A673 (cell line): ENCODE measurements around the gene POLR1G. TPM values are rescaled to one million over a fixed set of nuclear protein-coding genes. Genes with fewer than 3 reads are reported as not detected.

Experiments used
- BruUV-seq: library from RNA; stranded (reverse); fragments of 400-500 nt; replicated peaks from 2 replicates; lab custom pipeline; 2021; lab: Mats Ljungman, UMichigan
- CTCF ChIA-PET: fragments of 300-600 bp; sonication (Branson Sonifier 250); formaldehyde crosslinking; loops from one replicate; lab custom pipeline; 2022; ENCODE audit warnings: antibody characterized with exemption; lab: Charles Lee
- POLR2A ChIA-PET: fragments of 300-600 bp; sonication (Branson Sonifier 250); formaldehyde crosslinking; loops from one replicate; lab custom pipeline; 2022; ENCODE audit warnings: antibody characterized with exemption; ENCODE audit not compliant: low non-redundant PET; lab: Charles Lee
- DNase-seq: peaks from one replicate; pipeline ENCODE4 v3.0.0-alpha.2; 2015; ENCODE audit warnings: low spot score
- H3K27ac ChIP-seq: fragments of 200-600 bp; sonication (generic); 2 replicates; pipeline ENCODE4 v1.5.1; 2016; ENCODE audit warnings: mixed run types, low read depth, mild to moderate bottlenecking, mixed read lengths, antibody characterized with exemption, low read length; ENCODE audit not compliant: poor library complexity, severe bottlenecking
- H3K27me3 ChIP-seq: fragments of 200-600 bp; sonication (generic); replicated peaks from 2 replicates; pipeline ENCODE4 v1.6.1; 2017; ENCODE audit warnings: mixed run types, low read depth, mild to moderate bottlenecking, mixed read lengths, antibody characterized with exemption, low read length; ENCODE audit not compliant: insufficient read depth, poor library complexity
- H3K36me3 ChIP-seq: fragments of 200-600 bp; sonication (generic); 2 replicates; pipeline ENCODE4 v1.6.1; 2016; ENCODE audit warnings: mixed run types, mild to moderate bottlenecking, mixed read lengths, antibody characterized with exemption, low read length; ENCODE audit not compliant: insufficient read depth, poor library complexity, severe bottlenecking
- H3K4me1 ChIP-seq: fragments of 200-600 bp; sonication (generic); 2 replicates; pipeline ENCODE4 v1.6.1; 2017; ENCODE audit warnings: mixed run types, mild to moderate bottlenecking, mixed read lengths, antibody characterized with exemption, low read length; ENCODE audit not compliant: insufficient read depth, poor library complexity, severe bottlenecking
- H3K4me3 ChIP-seq: fragments of 200-600 bp; sonication (generic); 2 replicates; pipeline ENCODE4 v1.5.1; 2016; ENCODE audit warnings: low read depth, mixed run types, mild to moderate bottlenecking, mixed read lengths, low read length; ENCODE audit not compliant: poor library complexity, severe bottlenecking
- H3K9me3 ChIP-seq: fragments of 200-600 bp; sonication (generic); 2 replicates; pipeline ENCODE4 v1.6.1; 2016; ENCODE audit warnings: mixed run types, low read depth, mild to moderate bottlenecking, mixed read lengths, antibody characterized with exemption, low read length; ENCODE audit not compliant: poor library complexity, severe bottlenecking
- CTCF ChIP-seq: fragments of 300-800, 200-600 bp; sonication (generic); conservative IDR thresholded peaks from 2 replicates; pipeline ENCODE4 v1.5.1; 2017; ENCODE audit warnings: low read depth, mild to moderate bottlenecking, antibody characterized with exemption, low read length, moderate library complexity, mixed read lengths
- EZH2 ChIP-seq: fragments of 200-600 bp; sonication (generic); IDR thresholded peaks from 2 replicates; pipeline ENCODE4 v1.6.1; 2017; ENCODE audit warnings: borderline replicate concordance, low read depth, mild to moderate bottlenecking, mixed read lengths, antibody characterized with exemption, low read length; ENCODE audit not compliant: poor library complexity, severe bottlenecking
- intact Hi-C: fragments of 100-400 bp; cut with micrococcal nuclease; formaldehyde crosslinking; loops from one replicate; pipeline ENCODE4 v1.10.0; 2022; ENCODE audit not compliant: unreplicated experiment
- total RNA-seq: library from RNA; stranded (reverse); gene quantifications from 2 replicates; pipeline ENCODE4 v1.2.3, GENCODE V29; 2021

The POLR1G gene
- total RNA-seq, 1 experiment from 2014 or later: 30.1 TPM

GRCh38 chr19:45368737-45369340 is 37.6 kb upstream of the POLR1G start:
- Histone ChIP-seq H3K9me3 (no peaks in the 10 kb centered on the region), H3K27me3 (no peaks in the 10 kb centered on the region), H3K4me1 (peaks cover 4% of the 10 kb centered on the region), H3K36me3 (peaks cover 7% of the 10 kb centered on the region), H3K4me3 (peak overlapping the region; percentile 78), H3K27ac (no peak overlapping the region)
- ChIA-PET POLR2A (no interaction called here), CTCF (no interaction called here)
- BruUV-seq: no TSS peak
- DNase-seq: peak; percentile 19
- TF ChIP-seq CTCF (no peak), EZH2 (no peak)
- intact Hi-C loops: no loop called here

GRCh38 chr19:45370410-45371204 is 35.8 kb upstream of the POLR1G start, which contains the start of gene ERCC2:
ERCC2 (minus strand) TSS chr19:45370573; CDS start chr19:45370540, 33 bp downstream.
- no peak for TF ChIP-seq EZH2
- no peak for TF ChIP-seq CTCF
- no peaks in the 10 kb centered on the region for H3K27me3 ChIP-seq
- H3K36me3 ChIP-seq: peaks cover 7% of the 10 kb centered on the region
- H3K9me3 ChIP-seq: no peaks in the 10 kb centered on the region
- peak within 1 kb of the TSS; percentile 78 for H3K27ac ChIP-seq
- DNase-seq: peak; percentile 99
- H3K4me1 ChIP-seq: peaks cover 4% of the 10 kb centered on the region
- BruUV-seq: TSS peak; percentile 80
- ChIA-PET POLR2A (no interaction called here), CTCF (no interaction called here)
- intact Hi-C loops: no loop called here
- H3K4me3 ChIP-seq: peak within 1 kb of the TSS; percentile 78

- no peak overlapping the region for H3K4me3 ChIP-seq
- H3K27ac ChIP-seq: peak overlapping the region; percentile 62
- BruUV-seq: no TSS peak
- H3K9me3 ChIP-seq: no peaks in the 10 kb centered on the region
- H3K4me1 ChIP-seq: peaks cover 4% of the 10 kb centered on the region
- CTCF ChIA-PET: interaction anchor here (0.7 kb wide), 1 partner anchor 26 kb away, joined by 8 read pairs; no protein-coding TSS in a partner anchor
- no peaks in the 10 kb centered on the region for H3K36me3 ChIP-seq
- intact Hi-C loops: no loop called here
- no peaks in the 10 kb centered on the region for H3K27me3 ChIP-seq
- TF ChIP-seq CTCF: no peak
- TF ChIP-seq EZH2: no peak
- DNase-seq: peak; percentile 82
- POLR2A ChIA-PET: no interaction called here
Measured at GRCh38 chr19:45376045-45376724, 30.3 kb upstream of the POLR1G start.
